GM12864 (cell line): ENCODE results near the gene CEP295NL.

ENCODE experiments used
- DNase-seq: peaks from one replicate; pipeline ENCODE4 v3.0.0-alpha.2; 2011; ENCODE audit warnings: low read depth
- H3K4me3 ChIP-seq: 2 replicates; pipeline ENCODE4 v1.5.1; 2011; ENCODE audit warnings: mild to moderate bottlenecking, low read depth, low read length, control low read depth
- CTCF ChIP-seq: IDR thresholded peaks from 2 replicates; pipeline ENCODE4 v1.5.1; 2011; ENCODE audit warnings: low read depth, mild to moderate bottlenecking, moderate library complexity, low read length, control low read depth, inconsistent platforms; ENCODE audit errors: missing control alignments

CEP295NL gene

DNA sequence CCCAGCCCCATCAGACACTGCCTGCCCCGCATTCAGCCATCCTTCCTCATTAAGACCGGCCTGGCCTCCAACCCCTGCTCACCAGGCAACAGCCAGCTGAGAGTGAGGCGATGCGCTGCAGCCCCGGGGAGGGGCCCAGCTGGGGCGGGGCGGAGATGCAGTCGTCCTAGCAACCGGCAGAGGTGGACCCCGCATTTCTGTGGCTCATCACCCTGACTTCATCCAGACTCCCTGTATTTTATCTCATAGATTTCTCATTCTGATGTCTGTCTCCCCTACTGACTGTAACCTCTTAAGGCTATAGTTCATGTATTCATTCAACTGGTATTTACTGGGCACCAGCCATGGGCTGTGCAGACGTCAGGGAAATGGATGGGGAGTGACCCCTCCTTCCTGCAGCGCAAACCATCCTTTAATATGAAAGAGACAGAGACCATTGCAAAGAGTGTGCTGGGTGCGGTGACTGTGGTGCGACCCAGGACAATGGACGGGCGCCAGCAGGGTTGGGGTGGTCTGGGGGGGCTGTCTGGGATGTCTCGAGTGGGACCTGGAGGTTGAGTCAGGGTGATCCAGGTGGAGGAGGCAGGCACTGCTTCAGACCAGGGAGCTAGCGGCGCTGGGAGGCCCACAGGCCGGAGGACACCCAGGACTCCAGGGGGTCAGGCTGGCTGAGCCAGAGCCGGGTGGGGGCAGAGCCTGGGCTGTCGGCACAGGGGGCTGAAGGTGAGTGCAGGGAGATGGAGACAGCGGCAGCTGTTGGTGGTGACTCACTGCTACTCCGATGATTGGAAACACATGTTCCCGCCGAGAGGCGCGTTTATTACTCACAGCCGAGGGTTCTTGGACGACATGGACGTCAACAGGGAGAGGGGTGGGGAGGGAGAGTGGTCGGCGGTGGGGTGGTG lies 32.7 kb upstream of the CEP295NL start:
- no peak for DNase-seq
- no peak for TF ChIP-seq CTCF
- no peak overlapping the region for H3K4me3 ChIP-seq

- no peak for TF ChIP-seq CTCF
- no peak for DNase-seq
- no peak overlapping the region for H3K4me3 ChIP-seq
These were observed 31.8 kb upstream of the CEP295NL start for GRCh38 chr17:78934681-78935418.

- H3K4me3 ChIP-seq, result no peak overlapping the region
- DNase-seq, result no peak
- no peak for TF ChIP-seq CTCF
These were observed 31.1 kb upstream of the CEP295NL start for GRCh38 chr17:78933959-78934568.

DNA sequence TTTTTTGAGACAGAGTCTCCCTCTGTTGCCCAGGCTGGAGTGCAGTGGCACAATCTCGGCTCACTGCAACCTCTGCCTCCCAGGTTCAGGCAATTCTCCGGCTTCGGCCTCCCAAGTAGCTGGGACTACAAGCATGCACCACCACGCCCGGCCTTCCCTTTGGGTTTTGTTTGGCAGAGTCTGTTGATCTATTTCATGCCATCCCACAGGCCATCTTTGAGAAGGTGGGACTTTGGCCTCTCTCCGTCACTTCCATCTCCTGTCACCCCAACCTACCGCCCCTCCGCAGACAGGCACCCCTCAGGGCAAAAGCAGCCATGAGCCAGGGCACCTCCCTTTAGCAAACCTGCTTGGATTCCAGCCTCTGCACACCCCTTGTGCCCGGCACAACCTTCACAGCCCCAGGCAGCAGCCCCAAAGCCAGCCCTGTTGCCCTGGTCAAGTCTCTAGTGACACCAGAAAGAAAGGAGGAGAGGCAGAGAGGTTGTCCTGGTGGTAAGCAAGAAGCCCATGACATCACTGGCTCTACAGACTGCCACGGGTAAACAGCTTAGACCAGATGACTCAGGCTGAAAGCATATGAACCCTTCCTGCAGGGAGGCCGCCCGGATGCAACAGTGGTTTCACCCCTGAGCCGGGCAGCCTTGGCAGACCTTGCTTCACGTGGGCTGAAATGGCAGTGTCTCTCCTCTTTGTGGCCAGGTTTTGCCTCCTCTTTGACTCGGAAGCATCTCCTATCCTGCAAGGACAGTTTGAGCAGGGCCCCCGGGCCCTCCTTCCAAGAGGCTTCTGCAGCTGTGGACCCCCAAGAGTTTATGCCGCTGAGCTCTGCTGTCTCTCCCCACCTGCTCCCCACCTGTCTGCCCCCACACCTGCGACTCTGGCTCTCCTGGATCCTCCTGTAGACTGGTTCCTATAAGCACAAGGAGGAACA lies 30.3 kb upstream of the CEP295NL start:
- H3K4me3 ChIP-seq, result no peak overlapping the region
- peak; percentile 44 for DNase-seq
- no peak for TF ChIP-seq CTCF

- H3K4me3 ChIP-seq, result no peak overlapping the region
- no peak for DNase-seq
These were observed 27.1 kb upstream of the CEP295NL start for GRCh38 chr17:78929908-78930775.

More at GRCh38 chr17:78929908-78930775, 27.1 kb upstream of the CEP295NL start:
- no peak for TF ChIP-seq CTCF
